Endothelial cell of umbilical vein (primary cell): ENCODE measurements around the gene SEC31A. TPM values are rescaled to one million over a fixed set of nuclear protein-coding genes. Genes with fewer than 3 reads are reported as not detected.

Source experiments
- BruUV-seq: library from RNA; stranded (reverse); fragments of 400-500 nt; replicated peaks from 2 replicates; lab custom pipeline; 2021; lab: Mats Ljungman, UMichigan
- CTCF ChIA-PET: fragments of 300-600, 350-600 bp; sonication (Branson Sonifier 250); formaldehyde crosslinking; loops from one replicate; lab custom pipeline; 2021; ENCODE audit warnings: antibody characterized with exemption, inconsistent platforms; lab: Charles Lee
- POLR2A ChIA-PET: fragments of 300-600, 350-600 bp; sonication (Branson Sonifier 250); formaldehyde crosslinking; loops from one replicate; lab custom pipeline; 2021; ENCODE audit warnings: antibody characterized with exemption, inconsistent platforms; lab: Charles Lee
- DNase-seq: peaks from one replicate; pipeline ENCODE4 v3.0.0-alpha.2; 2011; ENCODE audit warnings: low read depth, low spot score
- FAIRE-seq: peaks from 2 replicates; lab custom pipeline; 2011; peaks lifted over from hg19 to GRCh38; lab: Jason Lieb, UNC
- H2AFZ ChIP-seq: 2 replicates; pipeline ENCODE4 v1.6.0; 2012; ENCODE audit warnings: low read depth, low read length, control low read depth, inconsistent platforms
- H3K27ac ChIP-seq: 2 replicates; pipeline ENCODE4 v1.5.1; 2011; ENCODE audit warnings: low read depth, mild to moderate bottlenecking, control low read depth, low read length, moderate library complexity; ENCODE audit not compliant: insufficient read depth
- H3K27me3 ChIP-seq, 2 experiments: 2 replicates each; pipeline versions ENCODE4 v1.6.0 to v1.6.1; 2011; ENCODE audit warnings: low read length in 2 of 2, mixed read lengths in 1 of 2; ENCODE audit not compliant: control insufficient read depth in 2 of 2, insufficient read depth in 2 of 2
- H3K36me3 ChIP-seq, 2 experiments: 2 replicates in 1 of 2; 3 replicates in 1 of 2; pipeline ENCODE4 v1.5.1; 2011; ENCODE audit warnings: low read length in 2 of 2, mild to moderate bottlenecking in 1 of 2, moderate library complexity in 1 of 2; ENCODE audit not compliant: control insufficient read depth in 2 of 2, insufficient read depth in 2 of 2; ENCODE audit errors: extremely low read depth in 1 of 2
- H3K4me1 ChIP-seq: 3 replicates; pipeline ENCODE4 v1.5.1; 2011; ENCODE audit warnings: mild to moderate bottlenecking, low read length; ENCODE audit not compliant: control insufficient read depth, insufficient read depth; ENCODE audit errors: extremely low read depth
- H3K4me2 ChIP-seq: 2 replicates; pipeline ENCODE4 v1.6.1; 2011; ENCODE audit warnings: low read length, control low read depth, mixed read lengths; ENCODE audit not compliant: insufficient read depth
- H3K4me3 ChIP-seq, 3 experiments: fragments of 200-600 bp in 1 of 3; sonication (generic), shearing (Covaris generic) in 1 of 3; replicated peaks in 1 of 3; 2 replicates each; pipeline ENCODE4 v1.5.1; 2011 to 2016; ENCODE audit warnings: control low read depth in 3 of 3, low read length in 3 of 3, mild to moderate bottlenecking in 2 of 3, inconsistent platforms in 1 of 3, low read depth in 1 of 3, moderate library complexity in 1 of 3; ENCODE audit not compliant: insufficient read depth in 1 of 3
- H3K79me2 ChIP-seq: 2 replicates; pipeline ENCODE4 v1.6.0; 2012; ENCODE audit warnings: low read length, inconsistent platforms; ENCODE audit not compliant: control insufficient read depth, insufficient read depth
- H3K9ac ChIP-seq: replicated peaks from 2 replicates; pipeline ENCODE3; 2011; ENCODE audit warnings: low read length, control low read depth; ENCODE audit not compliant: insufficient read depth; ENCODE audit errors: extremely low read depth
- H3K9me1 ChIP-seq: replicated peaks from 3 replicates; pipeline ENCODE4 v1.6.0; 2011; ENCODE audit warnings: mild to moderate bottlenecking, low read length; ENCODE audit not compliant: control insufficient read depth, insufficient read depth; ENCODE audit errors: extremely low read depth
- H3K9me3 ChIP-seq: replicated peaks from 2 replicates; pipeline ENCODE4 v1.5.1; 2012; ENCODE audit warnings: low read length, inconsistent platforms; ENCODE audit not compliant: control insufficient read depth, insufficient read depth
- H4K20me1 ChIP-seq: replicated peaks from 2 replicates; pipeline ENCODE3; 2011; ENCODE audit warnings: mild to moderate bottlenecking, low read length; ENCODE audit not compliant: control insufficient read depth, insufficient read depth; ENCODE audit errors: extremely low read depth
- CTCF ChIP-seq, 2 donors: IDR thresholded peaks; 1 replicate in 1 of 2; 2 replicates in 1 of 2; pipeline ENCODE4 v1.5.1; 2011; ENCODE audit warnings: low read length in 2 of 2, mild to moderate bottlenecking in 2 of 2, moderate library complexity in 2 of 2, control low read depth in 1 of 2, inconsistent platforms in 1 of 2, low read depth in 1 of 2; ENCODE audit not compliant: insufficient read depth in 1 of 2; ENCODE audit errors: extremely low read depth in 1 of 2
- EZH2 ChIP-seq: IDR thresholded peaks from 2 replicates; pipeline ENCODE4 v1.6.1; 2012; ENCODE audit warnings: borderline replicate concordance, low read depth, mild to moderate bottlenecking, moderate library complexity, low read length, inconsistent platforms; ENCODE audit not compliant: severe bottlenecking
- FOS ChIP-seq: IDR thresholded peaks from 2 replicates; pipeline ENCODE4 v1.6.1; 2011; ENCODE audit warnings: mild to moderate bottlenecking, low read length, moderate library complexity, borderline replicate concordance; ENCODE audit not compliant: insufficient read depth
- GATA2 ChIP-seq: IDR thresholded peaks from 2 replicates; pipeline ENCODE4 v1.7.0; 2011; ENCODE audit warnings: low read depth, mild to moderate bottlenecking, moderate library complexity, mixed read lengths, low read length; ENCODE audit not compliant: insufficient read length, insufficient read depth
- JUN ChIP-seq: IDR thresholded peaks from 2 replicates; pipeline ENCODE4 v1.6.1; 2011; ENCODE audit warnings: borderline replicate concordance, low read depth; ENCODE audit not compliant: insufficient read length, insufficient read depth
- MAX ChIP-seq: IDR thresholded peaks from 2 replicates; pipeline ENCODE4 v1.6.1; 2011; ENCODE audit not compliant: insufficient read depth, insufficient read length
- MYC ChIP-seq: IDR thresholded peaks from one replicate; pipeline ENCODE4 v1.6.1; 2011; ENCODE audit warnings: mild to moderate bottlenecking, low read depth, low read length
- POLR2A ChIP-seq: IDR thresholded peaks from 2 replicates; pipeline ENCODE4 v1.6.1; 2012; ENCODE audit warnings: low read depth, mild to moderate bottlenecking, control low read depth, low read length
- POLR2AphosphoS5 ChIP-seq: IDR thresholded peaks from 2 replicates; pipeline ENCODE4 v1.6.1; 2012; ENCODE audit warnings: low read depth, mild to moderate bottlenecking, control low read depth, low read length, moderate library complexity; ENCODE audit not compliant: insufficient read depth
- dilution Hi-C: fragments of 300-500 bp; cut with MboI; formaldehyde crosslinking; loops from one replicate; pipeline ENCODE4 v1.15.0; 2019; ENCODE audit warnings: low sequenced_read_pairs; ENCODE audit not compliant: extremely low pct_ligation_motif_present
- intact Hi-C: fragments of 100-400 bp; cut with micrococcal nuclease; formaldehyde crosslinking; loops from one replicate; pipeline ENCODE4 v1.10.0; 2022
- polyA plus RNA-seq, 4 experiments: library from polyadenylated mRNA; depleted of rRNA in 3 of 4; stranded (reverse) in 3 of 4; unstranded in 1 of 4; fragments of >200 nt; gene quantifications; 2 replicates each; pipeline versions ENCODE4 v1.2.1 to v1.2.3, GENCODE V29; 2011 to 2012; ENCODE audit warnings: missing spikeins in 1 of 4
- total RNA-seq: library from RNA; stranded (reverse); gene quantifications from 2 replicates; pipeline ENCODE4 v1.2.3, GENCODE V29; 2021

Gene SEC31A
- total and polyA plus RNA-seq, 2 donors (not counting 3 experiments of a cell fraction or from before 2014, with no cell fraction given), result 226 to 301 TPM

- ChIA-PET CTCF (interaction anchor here (0.7 to 5.2 kb wide), 5 partner anchors 14 to 399 kb away, joined by 3 to 21 read pairs (median 3); partner anchors contain the start of genes COQ2 and THAP9), POLR2A (no interaction called here)
- Histone ChIP-seq H3K36me3 (peaks cover 0 to 6% of the 10 kb centered on the region in 2 experiments), H2AFZ (no peak overlapping the region), H3K4me1 (peaks cover 16% of the 10 kb centered on the region), H3K27me3 (no peaks in the 10 kb centered on the region), H3K9me3 (no peaks in the 10 kb centered on the region), H3K9me1 (no peaks in the 10 kb centered on the region), H3K9ac (no peak overlapping the region), H3K27ac (no peak overlapping the region), H4K20me1 (peaks cover 22% of the 10 kb centered on the region), H3K4me3 (no peak overlapping the region), H3K4me2 (no peak overlapping the region), H3K79me2 (peaks cover 99% of the 10 kb centered on the region)
- BruUV-seq, result no TSS peak
- dilution Hi-C loops (no loop called here), intact Hi-C loops (no loop called here)
- DNase-seq (no peak), FAIRE-seq (no peak)
- TF ChIP-seq MYC (no peak), GATA2 (no peak), CTCF (IDR thresholded peaks at IDR 0.05; ENCODE audit: extremely low read depth in 1 of 2, insufficient read depth in 1 of 2, low read depth in 1 of 2, low read length in 2 of 2) (no peak), EZH2 (no peak), FOS (no peak), POLR2AphosphoS5 (no peak), MAX (no peak), POLR2A (no peak), JUN (no peak)
Observed at GRCh38 chr4:82885410-82885809, 5.5 kb downstream of the SEC31A start.
